Measurements from ENCODE around the gene MAGI2.
"Not testable (repeated sequence)": the region's sequence is repeated elsewhere in the genome, so short reads cannot be mapped to it uniquely, and the experiment has no call there.

MAGI2 gene

GRCh38 chr7:78254726-78255055 lies 1198.8 kb downstream of the MAGI2 start:
- no peak for DNase-seq

GRCh38 chr7:78253850-78254725 lies 1199.4 kb downstream of the MAGI2 start:
- DNase-seq = no peak

GRCh38 chr7:78248867-78249266 lies 1204.6 kb downstream of the MAGI2 start:
- DNase-seq = no peak

GRCh38 chr7:78247910-78248689 lies 1205.4 kb downstream of the MAGI2 start:
- no peak for DNase-seq

GRCh38 chr7:78240179-78240578 lies 1213.3 kb downstream of the MAGI2 start:
- DNase-seq = not testable (repeated sequence)

GRCh38 chr7:78234634-78235033 lies 1218.8 kb downstream of the MAGI2 start:
- no peak for DNase-seq

GRCh38 chr7:78232806-78233205 lies 1220.7 kb downstream of the MAGI2 start:
- DNase-seq = no peak

GRCh38 chr7:78226059-78226719 lies 1227.3 kb downstream of the MAGI2 start:
- DNase-seq = no peak

- no peak for DNase-seq
These were observed 1227.9 kb downstream of the MAGI2 start for GRCh38 chr7:78225534-78225933.

GRCh38 chr7:78224923-78225322 lies 1228.5 kb downstream of the MAGI2 start:
- no peak for DNase-seq

GRCh38 chr7:78223598-78223997 lies 1229.9 kb downstream of the MAGI2 start:
- no peak for DNase-seq

- DNase-seq = no peak
These were observed 1231.3 kb downstream of the MAGI2 start for GRCh38 chr7:78222001-78222751.

GRCh38 chr7:78220754-78221153 lies 1232.7 kb downstream of the MAGI2 start:
- DNase-seq = no peak

- DNase-seq = no peak
These were observed 1234.6 kb downstream of the MAGI2 start for GRCh38 chr7:78218876-78219275.

- no peak for DNase-seq
These were observed 1235.4 kb downstream of the MAGI2 start for GRCh38 chr7:78218051-78218450.

GRCh38 chr7:78215199-78215598 lies 1238.3 kb downstream of the MAGI2 start:
- DNase-seq = no peak

- no peak for DNase-seq
These were observed 1240.1 kb downstream of the MAGI2 start for GRCh38 chr7:78213402-78213801.

GRCh38 chr7:78212476-78213060 lies 1240.9 kb downstream of the MAGI2 start:
- no peak for DNase-seq

- DNase-seq = no peak
These were observed 1246.2 kb downstream of the MAGI2 start for GRCh38 chr7:78207269-78207668.

- DNase-seq = no peak
These were observed 1246.7 kb downstream of the MAGI2 start for GRCh38 chr7:78206769-78207168.

- no peak for DNase-seq
These were observed 1250.3 kb downstream of the MAGI2 start for GRCh38 chr7:78203042-78203720.

GRCh38 chr7:78198756-78199155 lies 1254.7 kb downstream of the MAGI2 start:
- DNase-seq = no peak

Data from KG1 (cell line).